ENCODE measurements around the gene PPP2R1A.
A peak's percentile ranks its signal among the peaks of the same experiment; 100 is the strongest.

PPP2R1A gene

GRCh38 chr19:52189735-52190486 lies at the start of gene PPP2R1A:
Gene PPP2R1A, plus strand, starts transcription at chr19:52190052. Its CDS starts 45 bp downstream, at chr19:52190097.
- DNase-seq (ENCODE audit: low read depth), result peak; percentile 100

- DNase-seq (ENCODE audit: low read depth), result no peak
Observed at GRCh38 chr19:52141203-52141602, 48.6 kb upstream of the PPP2R1A start.

- no peak for DNase-seq (ENCODE audit: low read depth)
Observed at GRCh38 chr19:52142001-52142595, 47.8 kb upstream of the PPP2R1A start.

- no peak for DNase-seq (ENCODE audit: low read depth)
Observed at GRCh38 chr19:52148256-52148655, 41.6 kb upstream of the PPP2R1A start.

- no peak for DNase-seq (ENCODE audit: low read depth)
Observed at GRCh38 chr19:52155596-52156359, 34.1 kb upstream of the PPP2R1A start.

GRCh38 chr19:52170304-52170703 lies 19.5 kb upstream of the PPP2R1A start:
- DNase-seq (ENCODE audit: low read depth), result no peak

GRCh38 chr19:52170863-52171320 lies 19.0 kb upstream of the PPP2R1A start:
- DNase-seq (ENCODE audit: low read depth), result no peak

- peak; percentile 66 for DNase-seq (ENCODE audit: low read depth)
Observed at GRCh38 chr19:52171321-52172169, 18.3 kb upstream of the PPP2R1A start, which contains the start of gene ZNF836. Gene ZNF836, minus strand, starts transcription at chr19:52171621. Its CDS starts 3,549 bp downstream, at chr19:52168072.

GRCh38 chr19:52172347-52172746 lies 17.5 kb upstream of the PPP2R1A start:
- no peak for DNase-seq (ENCODE audit: low read depth)

- no peak for DNase-seq (ENCODE audit: low read depth)
Observed at GRCh38 chr19:52176574-52176973, 13.3 kb upstream of the PPP2R1A start.

GRCh38 chr19:52187407-52187806 lies 2.4 kb upstream of the PPP2R1A start:
- no peak for DNase-seq (ENCODE audit: low read depth)

GRCh38 chr19:52188822-52189734 lies 774 bp upstream of the PPP2R1A start:
- no peak for DNase-seq (ENCODE audit: low read depth)

- peak; percentile 52 for DNase-seq (ENCODE audit: low read depth)
Observed at GRCh38 chr19:52190487-52191293, 838 bp downstream of the PPP2R1A start.

- no peak for DNase-seq (ENCODE audit: low read depth)
Observed at GRCh38 chr19:52191389-52191788, 1.5 kb downstream of the PPP2R1A start.

GRCh38 chr19:52191951-52192350 lies 2.1 kb downstream of the PPP2R1A start:
- DNase-seq (ENCODE audit: low read depth), result peak; percentile 19

- no peak for DNase-seq (ENCODE audit: low read depth)
Observed at GRCh38 chr19:52196256-52196967, 6.6 kb downstream of the PPP2R1A start.

GRCh38 chr19:52197964-52198363 lies 8.1 kb downstream of the PPP2R1A start:
- no peak for DNase-seq (ENCODE audit: low read depth)

GRCh38 chr19:52198678-52199077 lies 8.8 kb downstream of the PPP2R1A start:
- no peak for DNase-seq (ENCODE audit: low read depth)

- DNase-seq (ENCODE audit: low read depth), result peak; percentile 87
Observed at GRCh38 chr19:52200044-52200443, 10.2 kb downstream of the PPP2R1A start.
